Prostate gland (tissue), 2 donors: ENCODE results near the gene LMF2. TPM values are rescaled to one million over a fixed set of nuclear protein-coding genes. Genes with fewer than 3 reads are reported as not detected.

Source experiments
- DNase-seq: peaks from one replicate; pipeline ENCODE4 v3.0.0-alpha.2; 2019; ENCODE audit warnings: low spot score
- H3K27ac ChIP-seq, 2 donors: fragments of 200-600 bp; sonication (generic); 2 replicates each; pipeline ENCODE4 v1.5.1; 2017 to 2019
- H3K27me3 ChIP-seq: fragments of 200-600 bp; sonication (generic); replicated peaks from 2 replicates; pipeline ENCODE4 v1.5.1; 2019; ENCODE audit not compliant: insufficient read depth
- H3K36me3 ChIP-seq, 2 donors: fragments of 200-600 bp; sonication (generic); 1 replicate in 1 of 2; 2 replicates in 1 of 2; pipeline versions ENCODE4 v1.5.1 to v1.8.1; 2017 to 2019
- H3K4me1 ChIP-seq: fragments of 200-600 bp; sonication (generic); replicated peaks from 2 replicates; pipeline ENCODE4 v1.5.1; 2019
- H3K4me3 ChIP-seq, 2 donors: fragments of 200-600 bp; sonication (generic); 2 replicates each; pipeline ENCODE4 v1.5.1; 2017 to 2019
- H3K9me3 ChIP-seq: fragments of 200-600 bp; sonication (generic); 2 replicates; pipeline ENCODE4 v1.5.1; 2017
- POLR2A ChIP-seq: fragments of 450-650 bp; IDR thresholded peaks from one replicate; pipeline ENCODE4 v1.6.1; 2016; ENCODE audit warnings: antibody characterized with exemption, mild to moderate bottlenecking
- POLR2AphosphoS5 ChIP-seq: sonication (generic); formaldehyde crosslinking; IDR thresholded peaks from one replicate; pipeline ENCODE4 v1.6.1; 2017; ENCODE audit warnings: antibody characterized with exemption
- whole genome bisulfite sequencing: methylation state at CpG from one replicate; pipeline ENCODE4 v1.1.5; 2018; 5-methylcytosine and 5-hydroxymethylcytosine counted together
- intact Hi-C: fragments of 100-400 bp; cut with DNase I; formaldehyde crosslinking; loops from one replicate; pipeline ENCODE4 v1.14.2; 2022
- total RNA-seq, 2 donors: library from RNA; depleted of rRNA; stranded (reverse); fragments of >200 nt; gene quantifications; one replicate each; pipeline ENCODE4 v1.1.0, GENCODE V29; 2016
- TF ChIP-seq, protein P1 (sequence below), 4 experiments: fragments of 200-600 bp in 2 of 4; fragments of 450-650 bp in 2 of 4; sonication (generic) in 2 of 4; IDR thresholded peaks; 1 replicate in 3 of 4; 2 replicates in 1 of 4; pipeline ENCODE4 v1.5.1; 2016 to 2019; ENCODE audit warnings: antibody characterized with exemption in 4 of 4, mild to moderate bottlenecking in 2 of 4, moderate library complexity in 2 of 4

The LMF2 gene
- total RNA-seq, 2 donors from 2014 or later = 76.6 to 94.3 TPM

- Histone ChIP-seq H3K4me3 (no peak overlapping the region), H3K4me1 (peaks cover 8% of the 10 kb centered on the region), H3K27ac (peak overlapping the region; percentile 65 to 83), H3K27me3 (no peaks in the 10 kb centered on the region), H3K9me3 (no peaks in the 10 kb centered on the region), H3K36me3 (no peaks in the 10 kb centered on the region)
- 65% methylated on average over 19 of the region's 19 CpGs for WGBS
- intact Hi-C loops = no loop called here
- DNase-seq = no peak
- TF ChIP-seq POLR2AphosphoS5 = no peak
- no peak for TF ChIP-seq POLR2A
- TF ChIP-seq, protein P1, sequence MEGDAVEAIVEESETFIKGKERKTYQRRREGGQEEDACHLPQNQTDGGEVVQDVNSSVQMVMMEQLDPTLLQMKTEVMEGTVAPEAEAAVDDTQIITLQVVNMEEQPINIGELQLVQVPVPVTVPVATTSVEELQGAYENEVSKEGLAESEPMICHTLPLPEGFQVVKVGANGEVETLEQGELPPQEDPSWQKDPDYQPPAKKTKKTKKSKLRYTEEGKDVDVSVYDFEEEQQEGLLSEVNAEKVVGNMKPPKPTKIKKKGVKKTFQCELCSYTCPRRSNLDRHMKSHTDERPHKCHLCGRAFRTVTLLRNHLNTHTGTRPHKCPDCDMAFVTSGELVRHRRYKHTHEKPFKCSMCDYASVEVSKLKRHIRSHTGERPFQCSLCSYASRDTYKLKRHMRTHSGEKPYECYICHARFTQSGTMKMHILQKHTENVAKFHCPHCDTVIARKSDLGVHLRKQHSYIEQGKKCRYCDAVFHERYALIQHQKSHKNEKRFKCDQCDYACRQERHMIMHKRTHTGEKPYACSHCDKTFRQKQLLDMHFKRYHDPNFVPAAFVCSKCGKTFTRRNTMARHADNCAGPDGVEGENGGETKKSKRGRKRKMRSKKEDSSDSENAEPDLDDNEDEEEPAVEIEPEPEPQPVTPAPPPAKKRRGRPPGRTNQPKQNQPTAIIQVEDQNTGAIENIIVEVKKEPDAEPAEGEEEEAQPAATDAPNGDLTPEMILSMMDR (IDR thresholded peaks at IDR 0.05) = no peak
Observed at GRCh38 chr22:50532824-50533796, 25.6 kb upstream of the LMF2 start.

DNA sequence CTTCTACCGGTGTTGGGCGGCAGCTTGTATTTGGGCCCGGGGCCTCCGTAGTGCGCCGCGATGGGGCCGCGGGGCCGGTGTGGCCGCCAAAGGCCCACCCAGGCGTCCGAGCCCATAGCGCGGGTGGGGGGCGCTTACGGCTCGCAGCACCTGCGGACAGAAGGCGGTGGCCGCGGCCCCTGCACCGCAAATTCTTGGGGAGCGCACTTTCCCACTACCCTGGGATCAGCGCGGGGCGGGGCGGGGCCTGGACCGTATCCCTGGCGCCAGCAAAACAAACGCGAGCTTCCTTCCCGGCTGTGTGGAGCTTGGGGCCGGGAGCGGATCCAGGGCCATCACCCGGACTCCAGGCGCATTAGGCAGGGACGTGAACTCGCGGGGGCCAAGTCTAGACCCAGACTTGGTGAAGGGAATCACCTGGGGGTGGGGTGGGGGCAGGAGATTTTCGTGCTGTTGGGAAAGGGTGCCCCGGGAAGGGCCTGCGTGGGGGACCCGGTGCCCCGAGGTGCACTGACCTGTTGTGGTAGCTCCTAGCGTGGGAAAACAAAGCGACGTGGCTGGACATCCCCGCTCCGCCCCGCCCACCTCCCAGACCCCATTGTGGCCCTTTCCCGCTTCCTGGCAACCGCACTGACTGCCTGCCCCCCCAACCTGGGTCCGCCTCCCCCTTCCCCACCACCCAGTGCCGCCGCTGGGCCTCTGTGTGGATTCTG lies 24.6 kb upstream of the LMF2 start:
- peak; percentile 50 for TF ChIP-seq POLR2AphosphoS5
- TF ChIP-seq POLR2A = peak; percentile 66
- TF ChIP-seq, protein P1 (IDR thresholded peaks at IDR 0.05) = no peak
- Histone ChIP-seq H3K4me1 (peaks cover 8% of the 10 kb centered on the region), H3K36me3 (no peaks in the 10 kb centered on the region), H3K27ac (peak overlapping the region; percentile 65 to 83), H3K27me3 (no peaks in the 10 kb centered on the region), H3K9me3 (no peaks in the 10 kb centered on the region), H3K4me3 (peak overlapping the region; percentile 36 to 43)
- intact Hi-C loops = no loop called here
- WGBS = 4% methylated on average over 34 of the region's 56 CpGs
- DNase-seq = peak; percentile 74

DNA sequence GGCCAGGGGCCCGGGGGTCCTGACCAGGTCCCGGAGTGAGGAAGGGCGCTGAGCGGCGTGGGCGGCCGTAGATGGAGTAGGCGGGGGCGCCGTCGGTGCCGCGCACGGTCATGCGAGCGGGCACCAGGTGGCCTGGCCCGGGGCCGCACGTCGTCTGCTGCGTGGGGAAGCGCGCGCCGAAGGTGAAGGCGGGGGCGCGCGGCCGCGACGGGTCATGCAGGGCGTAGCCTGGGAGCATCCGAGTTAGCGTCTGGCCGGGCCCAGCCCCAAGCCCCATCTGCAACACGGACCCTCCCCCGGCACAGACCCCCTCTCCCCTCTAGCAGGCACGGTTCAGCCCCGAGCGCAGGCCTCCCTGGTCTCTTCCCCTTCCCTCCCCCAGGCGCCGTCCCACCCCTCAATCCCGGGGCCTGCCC lies 24.1 kb upstream of the LMF2 start:
- TF ChIP-seq POLR2A = peak; percentile 45
- TF ChIP-seq, protein P1 (IDR thresholded peaks at IDR 0.05) = no peak
- H3K36me3 ChIP-seq = no peaks in the 10 kb centered on the region
- H3K27ac ChIP-seq = peak overlapping the region; percentile 65 to 83
- H3K27me3 ChIP-seq = no peaks in the 10 kb centered on the region
- no peak for DNase-seq
- no peaks in the 10 kb centered on the region for H3K9me3 ChIP-seq
- peaks cover 8% of the 10 kb centered on the region for H3K4me1 ChIP-seq
- intact Hi-C loops = no loop called here
- peak overlapping the region; percentile 36 to 43 for H3K4me3 ChIP-seq
- WGBS = 2% methylated on average over 44 of the region's 44 CpGs

DNA sequence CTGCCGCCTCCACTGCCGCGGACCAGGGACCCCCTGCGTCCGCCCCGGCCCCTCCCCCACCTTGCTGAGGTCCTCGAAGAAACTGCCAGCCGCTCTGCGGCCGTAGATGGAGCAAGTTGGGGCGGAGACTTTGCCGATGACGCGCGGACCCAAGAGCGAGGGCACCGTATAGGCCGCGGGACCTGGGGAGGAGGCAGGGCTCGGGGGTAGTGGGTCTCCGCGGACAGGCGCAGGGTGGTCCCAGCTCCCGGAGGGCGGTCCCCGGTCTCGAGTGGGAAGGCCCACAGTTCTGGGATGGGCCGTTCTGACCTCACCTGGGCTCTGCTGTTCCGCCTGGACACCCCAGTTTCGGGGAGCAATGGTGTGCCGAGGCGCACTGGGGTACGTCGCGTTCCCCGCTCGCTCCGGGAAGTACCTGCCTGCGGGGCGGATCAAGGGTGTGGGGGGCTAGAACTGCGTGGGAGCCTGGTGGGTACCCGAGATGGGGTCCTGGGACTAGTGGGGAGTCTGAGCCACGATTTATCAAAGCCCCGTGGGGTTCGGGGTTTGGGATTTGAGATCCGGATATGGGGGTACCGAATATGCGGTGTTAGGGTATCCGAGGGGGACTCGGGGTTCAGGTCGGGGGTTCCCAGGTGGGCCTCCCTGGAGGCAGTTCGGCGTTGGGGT lies 23.5 kb upstream of the LMF2 start:
- peak; percentile 93 for TF ChIP-seq POLR2A
- TF ChIP-seq, protein P1 (IDR thresholded peaks at IDR 0.05) = no peak
- peak; percentile 71 for TF ChIP-seq POLR2AphosphoS5
- peak; percentile 84 for DNase-seq
- H3K36me3 ChIP-seq = no peaks in the 10 kb centered on the region
- 9% methylated on average over 48 of the region's 53 CpGs for WGBS
- intact Hi-C loops = no loop called here
- no peaks in the 10 kb centered on the region for H3K9me3 ChIP-seq
- peak overlapping the region; percentile 65 to 83 for H3K27ac ChIP-seq
- peak overlapping the region; percentile 36 to 43 for H3K4me3 ChIP-seq
- peaks cover 8% of the 10 kb centered on the region for H3K4me1 ChIP-seq
- H3K27me3 ChIP-seq = no peaks in the 10 kb centered on the region
